BE2C (cell line): ENCODE data around the gene GPR26.
A peak's percentile ranks its signal among the peaks of the same experiment; 100 is the strongest.

Experiments used
- DNase-seq: peaks from one replicate; pipeline ENCODE4 v3.0.0-alpha.2; 2020
- H3K27me3 ChIP-seq: fragments of 250-450 bp; sonication (Bioruptor Pico); 2 replicates; pipeline ENCODE4 v1.5.1; 2020; ENCODE audit warnings: mild to moderate bottlenecking
- H3K36me3 ChIP-seq: fragments of 250-450 bp; sonication (Bioruptor Pico); 2 replicates; pipeline ENCODE4 v1.5.1; 2020; ENCODE audit warnings: mild to moderate bottlenecking
- H3K4me1 ChIP-seq: fragments of 250-450 bp; sonication (Bioruptor Pico); 2 replicates; pipeline ENCODE4 v1.5.1; 2020
- H3K4me3 ChIP-seq: 2 replicates; pipeline ENCODE4 v1.5.1; 2011; ENCODE audit warnings: low read depth, low read length
- H3K9me3 ChIP-seq: fragments of 250-450 bp; sonication (Bioruptor Pico); 2 replicates; pipeline ENCODE4 v1.5.1; 2020
- CTCF ChIP-seq: IDR thresholded peaks from 2 replicates; pipeline ENCODE4 v1.5.1; 2012; ENCODE audit warnings: mild to moderate bottlenecking, low read depth, low read length

Gene GPR26

DNA sequence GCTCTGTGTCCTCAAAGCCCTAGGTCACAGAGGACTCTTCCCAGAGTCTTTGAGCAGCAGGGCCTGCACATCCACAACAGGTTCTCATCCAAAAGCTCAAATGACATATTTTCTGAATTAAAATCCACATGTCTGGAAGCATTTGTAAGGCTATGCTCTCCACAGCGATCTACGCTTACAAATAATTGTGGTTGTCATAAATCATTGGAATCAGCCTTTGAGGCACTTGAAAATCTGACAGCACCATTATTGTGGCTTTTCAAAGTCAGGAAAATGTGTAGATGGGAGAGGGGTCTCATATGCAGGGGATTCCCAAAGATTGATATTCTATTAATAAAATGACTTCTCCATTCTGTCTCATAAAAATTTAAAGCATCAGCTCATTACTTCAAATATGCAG lies 16.3 kb downstream of the GPR26 start:
- no peak for TF ChIP-seq CTCF
- H3K4me1 ChIP-seq: no peaks in the 10 kb centered on the region
- H3K9me3 ChIP-seq: no peaks in the 10 kb centered on the region
- H3K27me3 ChIP-seq: no peaks in the 10 kb centered on the region
- no peak overlapping the region for H3K4me3 ChIP-seq
- no peak for DNase-seq
- no peaks in the 10 kb centered on the region for H3K36me3 ChIP-seq

GRCh38 chr10:123683459-123683858 lies 17.3 kb downstream of the GPR26 start:
- DNase-seq: no peak
- H3K27me3 ChIP-seq: no peaks in the 10 kb centered on the region
- H3K4me1 ChIP-seq: no peaks in the 10 kb centered on the region
- H3K4me3 ChIP-seq: no peak overlapping the region
- TF ChIP-seq CTCF: no peak
- no peaks in the 10 kb centered on the region for H3K36me3 ChIP-seq
- no peaks in the 10 kb centered on the region for H3K9me3 ChIP-seq

- H3K9me3 ChIP-seq: no peaks in the 10 kb centered on the region
- no peak for DNase-seq
- TF ChIP-seq CTCF: no peak
- no peak overlapping the region for H3K4me3 ChIP-seq
- no peaks in the 10 kb centered on the region for H3K4me1 ChIP-seq
- no peaks in the 10 kb centered on the region for H3K36me3 ChIP-seq
- H3K27me3 ChIP-seq: no peaks in the 10 kb centered on the region
Measured at GRCh38 chr10:123683865-123684264, 17.7 kb downstream of the GPR26 start.

DNA sequence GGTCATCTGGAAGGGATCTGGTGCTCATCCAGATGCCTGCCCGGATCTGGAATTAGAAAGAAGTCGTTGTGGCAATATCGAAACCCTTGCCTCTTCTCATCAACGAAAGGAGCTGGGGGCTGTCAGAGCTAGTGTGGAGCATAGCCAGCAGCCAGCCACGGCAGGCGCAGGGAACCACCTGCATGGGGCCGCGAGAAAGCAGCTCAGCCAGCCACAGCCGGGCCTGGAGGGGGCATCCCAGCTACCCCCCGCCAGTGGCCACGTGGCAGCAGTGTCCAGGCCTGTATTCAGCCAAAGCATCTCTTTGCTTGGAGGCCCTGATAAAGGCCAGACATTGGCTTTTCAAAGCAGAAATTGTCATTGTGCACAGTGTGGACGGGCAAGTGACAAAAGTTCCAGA lies 19.1 kb downstream of the GPR26 start:
- Histone ChIP-seq H3K9me3 (no peaks in the 10 kb centered on the region), H3K36me3 (no peaks in the 10 kb centered on the region), H3K4me3 (no peak overlapping the region), H3K4me1 (no peaks in the 10 kb centered on the region), H3K27me3 (no peaks in the 10 kb centered on the region)
- no peak for TF ChIP-seq CTCF
- no peak for DNase-seq

- H3K9me3 ChIP-seq: no peaks in the 10 kb centered on the region
- TF ChIP-seq CTCF: no peak
- no peaks in the 10 kb centered on the region for H3K27me3 ChIP-seq
- no peaks in the 10 kb centered on the region for H3K4me1 ChIP-seq
- no peak overlapping the region for H3K4me3 ChIP-seq
- H3K36me3 ChIP-seq: no peaks in the 10 kb centered on the region
- DNase-seq: peak; percentile 33
Measured at GRCh38 chr10:123687758-123688157, 21.6 kb downstream of the GPR26 start.

DNA sequence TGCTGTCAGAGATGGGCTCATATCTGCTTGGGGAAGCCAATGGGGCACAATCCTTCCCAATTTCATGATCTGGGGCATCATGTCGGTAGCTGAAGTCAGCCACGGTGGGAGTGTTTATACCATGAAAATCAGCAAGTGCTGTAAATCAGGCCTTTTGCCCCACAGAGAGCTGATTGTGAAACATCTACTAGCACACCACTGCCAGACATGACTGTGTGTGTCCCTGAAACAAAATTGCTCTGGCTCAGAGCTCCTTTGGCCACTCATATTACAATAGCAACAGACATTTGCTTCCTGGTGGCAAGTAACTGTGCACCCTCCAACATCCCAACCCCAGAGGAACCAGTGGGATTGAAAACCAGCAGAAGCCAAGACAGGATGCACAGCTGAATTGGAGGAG lies 23.7 kb downstream of the GPR26 start:
- TF ChIP-seq CTCF: no peak
- H3K27me3 ChIP-seq: no peaks in the 10 kb centered on the region
- H3K36me3 ChIP-seq: no peaks in the 10 kb centered on the region
- no peaks in the 10 kb centered on the region for H3K9me3 ChIP-seq
- H3K4me3 ChIP-seq: no peak overlapping the region
- H3K4me1 ChIP-seq: no peaks in the 10 kb centered on the region
- DNase-seq: no peak
